Breast epithelium (tissue), 3 donors: ENCODE data around the gene TGM3.

Source experiments
- POLR2A ChIP-seq: fragments of 450-650 bp; IDR thresholded peaks from one replicate; pipeline ENCODE4 v1.6.1; 2016; ENCODE audit warnings: antibody characterized with exemption, mild to moderate bottlenecking, moderate library complexity
- POLR2AphosphoS5 ChIP-seq, 3 donors: sonication (generic); formaldehyde crosslinking; IDR thresholded peaks; one replicate each; pipeline ENCODE4 v1.6.1; 2017; ENCODE audit warnings: antibody characterized with exemption in 3 of 3

- no peak for TF ChIP-seq POLR2A
- TF ChIP-seq POLR2AphosphoS5 (IDR thresholded peaks at IDR 0.05), result no peak
These were observed 33.5 kb downstream of the TGM3 start for GRCh38 chr20:2329286-2329685.
